DOHH2 (cell line): Measurements from ENCODE around the gene NINJ1.
A peak's percentile ranks its signal among the peaks of the same experiment; 100 is the strongest.

Experiments
- H3F3A ChIP-seq: fragments of 200-600 bp; sonication (generic), shearing (Covaris generic); 2 replicates; pipeline ENCODE4 v1.6.0; 2016; ENCODE audit warnings: antibody characterized with exemption, mild to moderate bottlenecking; ENCODE audit not compliant: control insufficient read depth, insufficient read depth
- H3K27ac ChIP-seq: fragments of 200-600 bp; sonication (generic); 2 replicates; pipeline ENCODE4 v1.5.1; 2014; ENCODE audit warnings: low read depth, mild to moderate bottlenecking, low read length, moderate library complexity
- H3K27me3 ChIP-seq: fragments of 200-600 bp; sonication (generic); 2 replicates; pipeline ENCODE4 v1.6.1; 2014; ENCODE audit warnings: mild to moderate bottlenecking, low read length, mixed read lengths; ENCODE audit not compliant: control insufficient read depth
- H3K36me3 ChIP-seq: fragments of 200-600 bp; sonication (generic); 2 replicates; pipeline ENCODE4 v1.6.1; 2014; ENCODE audit warnings: mild to moderate bottlenecking, low read length, moderate library complexity, mixed read lengths; ENCODE audit not compliant: control insufficient read depth
- H3K4me1 ChIP-seq: fragments of 200-600 bp; sonication (generic); 2 replicates; pipeline ENCODE4 v1.6.1; 2014; ENCODE audit warnings: mild to moderate bottlenecking, low read length, mixed read lengths; ENCODE audit not compliant: control insufficient read depth
- H3K4me2 ChIP-seq: fragments of 200-600 bp; sonication (generic); 2 replicates; pipeline ENCODE4 v1.6.0; 2014; ENCODE audit warnings: mild to moderate bottlenecking, low read length, moderate library complexity
- H3K4me3 ChIP-seq: fragments of 200-600 bp; sonication (generic); 2 replicates; pipeline ENCODE4 v1.5.1; 2014; ENCODE audit warnings: mild to moderate bottlenecking, low read length, mixed read lengths
- H3K79me2 ChIP-seq: fragments of 200-600 bp; sonication (generic); 2 replicates; pipeline ENCODE4 v1.6.1; 2014; ENCODE audit warnings: mild to moderate bottlenecking, low read length, mixed read lengths; ENCODE audit not compliant: control insufficient read depth
- H3K9me2 ChIP-seq: fragments of 200-600 bp; sonication (generic); replicated peaks from 2 replicates; pipeline ENCODE4 v1.6.1; 2014; ENCODE audit warnings: mild to moderate bottlenecking, low read length, mixed read lengths; ENCODE audit not compliant: control insufficient read depth
- H3K9me3 ChIP-seq: fragments of 200-600 bp; sonication (generic); 2 replicates; pipeline ENCODE4 v1.6.1; 2014; ENCODE audit warnings: antibody characterized with exemption, low read length, mixed read lengths; ENCODE audit not compliant: control insufficient read depth, insufficient read depth
- H4K20me1 ChIP-seq: fragments of 200-600 bp; sonication (generic); 2 replicates; pipeline ENCODE4 v1.6.0; 2014; ENCODE audit warnings: low read depth, mild to moderate bottlenecking, antibody characterized with exemption, low read length, moderate library complexity; ENCODE audit not compliant: control insufficient read depth, insufficient read depth
- CTCF ChIP-seq: fragments of 200-600 bp; sonication (generic); IDR thresholded peaks from one replicate; pipeline ENCODE4 v1.5.1; 2014; ENCODE audit warnings: antibody characterized with exemption, mild to moderate bottlenecking, low read depth, low read length; ENCODE audit not compliant: poor library complexity, severe bottlenecking
- EZH2phosphoT487 ChIP-seq: fragments of 200-600 bp; sonication (generic); IDR thresholded peaks from 2 replicates; pipeline ENCODE4 v1.6.1; 2017; ENCODE audit warnings: borderline replicate concordance, mild to moderate bottlenecking, antibody characterized with exemption, low read length, moderate library complexity, mixed read lengths

Gene NINJ1

GRCh38 chr9:93133681-93134014, 403 bp downstream of the NINJ1 start:
- H3K4me3 ChIP-seq, result peak overlapping the region; percentile 77
- no peaks in the 10 kb centered on the region for H3K9me3 ChIP-seq
- peaks cover 6% of the 10 kb centered on the region; the same call in 1 of the 2 replicates for H3K27me3 ChIP-seq
- no peaks in the 10 kb centered on the region for H4K20me1 ChIP-seq
- no peaks in the 10 kb centered on the region for H3K9me2 ChIP-seq
- peak overlapping the region; percentile 95 for H3K4me2 ChIP-seq
- H3K36me3 ChIP-seq, result no peaks in the 10 kb centered on the region
- peaks cover 59% of the 10 kb centered on the region for H3K4me1 ChIP-seq
- peaks cover 17% of the 10 kb centered on the region for H3K79me2 ChIP-seq
- peaks cover 6% of the 10 kb centered on the region for H3F3A ChIP-seq
- no peak for TF ChIP-seq EZH2phosphoT487
- no peak for TF ChIP-seq CTCF
- H3K27ac ChIP-seq, result no peak overlapping the region

- Histone ChIP-seq H3K79me2 (peaks cover 17% of the 10 kb centered on the region), H3K4me2 (peak overlapping the region; percentile 95), H3K4me3 (peak overlapping the region; percentile 77), H3K9me2 (no peaks in the 10 kb centered on the region), H4K20me1 (no peaks in the 10 kb centered on the region), H3K4me1 (peaks cover 53% of the 10 kb centered on the region), H3K36me3 (no peaks in the 10 kb centered on the region), H3K27me3 (peaks cover 6% of the 10 kb centered on the region; the same call in 1 of the 2 replicates), H3K27ac (no peak overlapping the region), H3K9me3 (no peaks in the 10 kb centered on the region), H3F3A (peaks cover 3% of the 10 kb centered on the region)
- no peak for TF ChIP-seq EZH2phosphoT487
- TF ChIP-seq CTCF, result no peak
Measured at GRCh38 chr9:93132946-93133680, 938 bp downstream of the NINJ1 start.

- Histone ChIP-seq H3K4me2 (peak overlapping the region; percentile 95), H3F3A (no peaks in the 10 kb centered on the region), H3K9me2 (no peaks in the 10 kb centered on the region), H3K4me1 (peaks cover 46% of the 10 kb centered on the region), H3K4me3 (no peak overlapping the region; the same call in 1 of the 2 replicates), H3K79me2 (peaks cover 17% of the 10 kb centered on the region), H3K27ac (no peak overlapping the region), H4K20me1 (no peaks in the 10 kb centered on the region), H3K9me3 (no peaks in the 10 kb centered on the region), H3K27me3 (peaks cover 6% of the 10 kb centered on the region; the same call in 1 of the 2 replicates), H3K36me3 (no peaks in the 10 kb centered on the region)
- TF ChIP-seq CTCF (no peak), EZH2phosphoT487 (no peak)
Measured at GRCh38 chr9:93132287-93132927, 1.6 kb downstream of the NINJ1 start.
